H1 (cell line): ENCODE results near the gene WDR4. TPM values are rescaled to one million over a fixed set of nuclear protein-coding genes. Genes with fewer than 3 reads are reported as not detected.

Experiments
- CTCF ChIA-PET: fragments of 300-600 bp; sonication (Branson Sonifier 250); formaldehyde crosslinking; loops from one replicate; lab custom pipeline; 2021; ENCODE audit not compliant: partially characterized antibody; lab: Charles Lee
- POLR2A ChIA-PET: fragments of 300-600 bp; sonication (Branson Sonifier 250); formaldehyde crosslinking; loops from one replicate; lab custom pipeline; 2021; ENCODE audit warnings: inconsistent platforms; ENCODE audit not compliant: partially characterized antibody; lab: Charles Lee
- DNase-seq, 2 experiments: peaks; one replicate each; pipeline versions ENCODE4 v3.0.0 to v3.0.0-alpha.2; 2010 to 2022; ENCODE audit warnings: low spot score in 2 of 2, low read depth in 1 of 2, mixed read lengths in 1 of 2
- FAIRE-seq: peaks from 2 replicates; lab custom pipeline; 2011; peaks lifted over from hg19 to GRCh38; lab: Jason Lieb, UNC
- H2AFZ ChIP-seq: 2 replicates; pipeline ENCODE4 v1.8.1; 2012; ENCODE audit warnings: low read length, inconsistent platforms
- H2AK5ac ChIP-seq: 2 replicates; pipeline ENCODE4 v1.6.1; 2013; ENCODE audit warnings: low read depth, low read length
- H2BK120ac ChIP-seq: replicated peaks from 2 replicates; pipeline ENCODE3; 2013; ENCODE audit warnings: low read depth, low read length, inconsistent platforms
- H2BK12ac ChIP-seq: 2 replicates; pipeline ENCODE4 v1.6.1; 2013; ENCODE audit warnings: low read depth, low read length
- H2BK15ac ChIP-seq: 2 replicates; pipeline ENCODE4 v1.6.1; 2013; ENCODE audit warnings: low read length
- H2BK20ac ChIP-seq: 2 replicates; pipeline ENCODE4 v1.6.1; 2013; ENCODE audit warnings: low read length
- H2BK5ac ChIP-seq: 2 replicates; pipeline ENCODE4 v1.6.1; 2013; ENCODE audit warnings: low read depth, low read length
- H3K14ac ChIP-seq: 2 replicates; pipeline ENCODE4 v1.6.1; 2013; ENCODE audit warnings: inconsistent platforms; ENCODE audit not compliant: insufficient read length
- H3K18ac ChIP-seq: 2 replicates; pipeline ENCODE4 v1.6.1; 2013; ENCODE audit warnings: low read length; ENCODE audit errors: extremely low read depth
- H3K23ac ChIP-seq: 2 replicates; pipeline ENCODE4 v1.6.1; 2013; ENCODE audit warnings: inconsistent platforms; ENCODE audit not compliant: insufficient read length
- H3K23me2 ChIP-seq: 2 replicates; pipeline ENCODE4 v1.6.1; 2013; ENCODE audit warnings: low read depth, low read length
- H3K27ac ChIP-seq: 2 replicates; pipeline ENCODE4 v1.6.1; 2011; ENCODE audit warnings: low read depth, low read length, inconsistent platforms
- H3K27me3 ChIP-seq, 4 experiments: replicated peaks in 1 of 4; 1 replicate in 1 of 4; 2 replicates in 3 of 4; pipeline versions ENCODE4 v1.6.1 to v1.8.1; 2011 to 2013; ENCODE audit warnings: low read length in 3 of 4, mild to moderate bottlenecking in 3 of 4, inconsistent platforms in 2 of 4, mixed read lengths in 2 of 4, moderate library complexity in 1 of 4; ENCODE audit not compliant: control insufficient read depth in 3 of 4, insufficient read depth in 3 of 4; ENCODE audit errors: extremely low read depth in 1 of 4
- H3K36me3 ChIP-seq, 4 experiments: 2 replicates each; pipeline versions ENCODE4 v1.6.1 to v1.8.1; 2011 to 2013; ENCODE audit warnings: mild to moderate bottlenecking in 4 of 4, low read length in 3 of 4, moderate library complexity in 2 of 4, control low read depth in 1 of 4, inconsistent platforms in 1 of 4; ENCODE audit not compliant: insufficient read depth in 4 of 4, control insufficient read depth in 2 of 4
- H3K4ac ChIP-seq: replicated peaks from 2 replicates; pipeline ENCODE3; 2013; ENCODE audit warnings: low read length, low read depth, mixed read lengths, inconsistent platforms; ENCODE audit not compliant: insufficient read length
- H3K4me1 ChIP-seq, 4 experiments: replicated peaks in 1 of 4; 1 replicate in 1 of 4; 2 replicates in 3 of 4; pipeline versions ENCODE4 v1.6.1 to v1.8.1; 2011 to 2013; ENCODE audit warnings: low read length in 3 of 4, inconsistent platforms in 2 of 4, mixed read lengths in 1 of 4; ENCODE audit not compliant: insufficient read depth in 4 of 4, control insufficient read depth in 3 of 4
- H3K4me2 ChIP-seq, 2 experiments: 2 replicates each; pipeline versions ENCODE4 v1.6.1 to v1.8.1; 2011 to 2013; ENCODE audit warnings: low read depth in 2 of 2, low read length in 2 of 2, control low read depth in 1 of 2, inconsistent platforms in 1 of 2, mild to moderate bottlenecking in 1 of 2; ENCODE audit not compliant: insufficient read depth in 1 of 2
- H3K4me3 ChIP-seq, 4 experiments: fragments of 200-600, 300-600 bp in 1 of 4; sonication (generic), shearing (Covaris generic), sonication (Bioruptor Twin) in 1 of 4; 2 replicates each; pipeline versions ENCODE4 v1.5.1 to v1.8.1; 2011 to 2016; ENCODE audit warnings: low read length in 4 of 4, low read depth in 3 of 4, control low read depth in 2 of 4, inconsistent platforms in 2 of 4, mild to moderate bottlenecking in 2 of 4, mixed read lengths in 1 of 4, moderate library complexity in 1 of 4; ENCODE audit not compliant: insufficient read depth in 2 of 4; ENCODE audit errors: extremely low read depth in 1 of 4
- H3K56ac ChIP-seq: replicated peaks from 2 replicates; pipeline ENCODE3; 2013; ENCODE audit warnings: low read depth, mild to moderate bottlenecking, mixed read lengths, low read length, inconsistent platforms; ENCODE audit not compliant: insufficient read length
- H3K79me1 ChIP-seq: 2 replicates; pipeline ENCODE4 v1.6.1; 2013; ENCODE audit warnings: low read depth, low read length, control low read depth
- H3K79me2 ChIP-seq, 2 experiments: 2 replicates each; pipeline versions ENCODE4 v1.6.1 to v1.8.1; 2012 to 2013; ENCODE audit warnings: low read length in 2 of 2, mild to moderate bottlenecking in 2 of 2, inconsistent platforms in 1 of 2; ENCODE audit not compliant: insufficient read depth in 2 of 2, control insufficient read depth in 1 of 2
- H3K9ac ChIP-seq, 4 experiments: replicated peaks in 1 of 4; 1 replicate in 1 of 4; 2 replicates in 3 of 4; pipeline versions ENCODE4 v1.6.1 to v1.8.1; 2011 to 2013; ENCODE audit warnings: low read depth in 3 of 4, low read length in 3 of 4, control low read depth in 2 of 4, mild to moderate bottlenecking in 2 of 4, moderate library complexity in 2 of 4, inconsistent platforms in 1 of 4; ENCODE audit errors: extremely low read depth in 1 of 4
- H3K9me3 ChIP-seq, 2 experiments: 2 replicates each; pipeline versions ENCODE4 v1.6.1 to v1.8.1; 2012 to 2013; ENCODE audit warnings: mild to moderate bottlenecking in 2 of 2, moderate library complexity in 2 of 2, control low read depth in 1 of 2, inconsistent platforms in 1 of 2, low read depth in 1 of 2, low read length in 1 of 2, mixed read lengths in 1 of 2; ENCODE audit not compliant: insufficient read depth in 2 of 2
- H4K20me1 ChIP-seq, 2 experiments: replicated peaks in 1 of 2; 2 replicates each; pipeline versions ENCODE3 to v1.8.1; 2011 to 2013; ENCODE audit warnings: inconsistent platforms in 2 of 2, low read length in 2 of 2, mild to moderate bottlenecking in 1 of 2; ENCODE audit not compliant: insufficient read depth in 2 of 2, control insufficient read depth in 1 of 2
- H4K5ac ChIP-seq: 2 replicates; pipeline ENCODE4 v1.6.1; 2013; ENCODE audit warnings: low read length, low read depth, mixed read lengths, inconsistent platforms; ENCODE audit not compliant: insufficient read length
- H4K8ac ChIP-seq: 2 replicates; pipeline ENCODE4 v1.8.0; 2013; ENCODE audit warnings: mild to moderate bottlenecking, moderate library complexity, low read length, inconsistent platforms; ENCODE audit not compliant: insufficient read depth; ENCODE audit errors: extremely low read depth
- H4K91ac ChIP-seq: replicated peaks from 2 replicates; pipeline ENCODE3; 2013; ENCODE audit warnings: low read length, mixed read lengths, inconsistent platforms; ENCODE audit not compliant: insufficient read length
- BCL11A ChIP-seq, 2 experiments: IDR thresholded peaks; one replicate each; pipeline ENCODE4 v1.6.1; 2011; ENCODE audit warnings: low read depth in 2 of 2, low read length in 2 of 2, mild to moderate bottlenecking in 2 of 2
- EGR1 ChIP-seq: IDR thresholded peaks from 2 replicates; pipeline ENCODE4 v1.6.1; 2011; ENCODE audit warnings: low read depth, low read length, borderline replicate concordance
- GABPA ChIP-seq: IDR thresholded peaks from 2 replicates; pipeline ENCODE4 v1.6.1; 2011; ENCODE audit warnings: mild to moderate bottlenecking, low read length, moderate library complexity, borderline replicate concordance; ENCODE audit not compliant: insufficient read depth
- NRF1 ChIP-seq: IDR thresholded peaks from 2 replicates; pipeline ENCODE4 v1.6.1; 2011; ENCODE audit warnings: mild to moderate bottlenecking, low read depth, low read length, improper control_type of control experiment
- RNF2 ChIP-seq: fragments of 200-900, 300-1000 bp; sonication (generic); IDR thresholded peaks from 2 replicates; pipeline ENCODE4 v1.7.1; 2016; ENCODE audit warnings: borderline replicate concordance, low read depth, mild to moderate bottlenecking, antibody characterized with exemption, low read length; ENCODE audit not compliant: poor library complexity, severe bottlenecking; ENCODE audit errors: missing control alignments
- RXRA ChIP-seq: IDR thresholded peaks from 2 replicates; pipeline ENCODE4 v1.6.1; 2011; ENCODE audit warnings: low read depth, mild to moderate bottlenecking, low read length, moderate library complexity; ENCODE audit not compliant: insufficient read depth
- WGBS, 2 experiments: shearing (Covaris generic) in 1 of 2; methylation state at CpG; one replicate each; pipeline versions ENCODE4 v1.1.6 to v1.1.7; 2013 to 2015; ENCODE audit warnings: low lambda C conversion rate in 2 of 2, mixed read lengths in 2 of 2, inconsistent platforms in 1 of 2, low coverage in 1 of 2, missing lambda C conversion rate in 1 of 2; ENCODE audit not compliant: insufficient replicate concordance in 2 of 2, insufficient coverage in 1 of 2, insufficient read length in 1 of 2; ENCODE audit errors: extremely low coverage in 1 of 2, missing lambda C conversion rate in 1 of 2; 5-methylcytosine and 5-hydroxymethylcytosine counted together
- polyA plus RNA-seq, 7 experiments: library from polyadenylated mRNA; depleted of rRNA in 3 of 7; stranded (reverse) in 5 of 7; unstranded in 2 of 7; fragments of >200 nt in 5 of 7; fragments of 200-250 nt in 2 of 7; gene quantifications; 1 replicate in 5 of 7; 2 replicates in 1 of 7; 4 replicates in 1 of 7; pipeline versions ENCODE4 v1.2.1 to v1.2.3, GENCODE V29; 2011 to 2013; ENCODE audit warnings: missing spikeins in 2 of 7, mixed read lengths in 2 of 7
- total RNA-seq: library from RNA; stranded (reverse); fragmentation: NEBNext Ultra II Directional; extraction: Animal tissue kit (Norgen Biotek cat#: 25700); gene quantifications from 2 replicates; pipeline ENCODE4 v1.2.1, GENCODE V29; 2021

WDR4 gene
- total and polyA plus RNA-seq, 2 of the 8 experiments (the other 6 are each of a cell fraction or from before 2014, with no cell fraction given) = 28.9 to 47.8 TPM

DNA sequence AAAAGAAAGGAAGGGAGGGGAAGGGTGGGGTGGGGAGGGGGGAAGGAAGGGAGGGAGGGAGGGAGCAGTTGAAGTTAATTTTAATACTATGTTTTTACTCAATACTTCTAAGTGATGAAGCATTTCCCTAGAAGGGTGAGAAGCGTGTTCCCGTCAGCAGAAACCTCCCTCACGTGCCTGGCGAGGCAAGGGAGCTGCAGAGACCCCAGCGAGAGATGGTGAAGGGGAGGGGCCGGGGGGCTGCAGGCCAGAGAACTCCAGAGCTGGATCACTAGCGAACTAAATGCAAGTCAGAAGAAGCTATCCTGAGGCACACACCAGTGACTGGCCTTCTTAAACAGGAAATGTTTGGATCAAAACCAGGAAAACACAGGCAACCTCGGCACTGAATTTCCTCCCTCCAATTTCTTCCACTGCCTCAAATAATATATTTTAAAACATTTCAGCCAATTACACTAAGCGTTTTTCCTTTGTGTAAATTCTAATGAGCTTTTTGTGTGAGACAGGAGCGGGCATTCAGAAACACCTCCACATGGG lies 18.0 kb downstream of the WDR4 start:
- FAIRE-seq = no peak
- CTCF ChIA-PET = interaction anchor here (0.8 to 1.3 kb wide), 5 partner anchors 12 to 209 kb away, joined by 3 read pairs; no protein-coding TSS in a partner anchor
- no peak overlapping the region for H3K27ac ChIP-seq

More for the DNA sequence above, 18.0 kb downstream of the WDR4 start:
- Histone ChIP-seq H3K27me3 (no peaks in the 10 kb centered on the region), H2BK12ac (no peak overlapping the region), H3K23ac (no peak overlapping the region), H3K4me3 (no peak overlapping the region), H3K14ac (no peak overlapping the region), H3K79me1 (peaks cover 30% of the 10 kb centered on the region), H2BK20ac (no peak overlapping the region), H3K23me2 (0 out of 2 replicates have a peak, but pooled peaks cover under 1% of the 10 kb centered on the region), H3K4me2 (no peak overlapping the region), H3K4ac (no peak overlapping the region), H3K9ac (no peak overlapping the region), H3K18ac (no peak overlapping the region), H4K91ac (no peak overlapping the region), H2BK5ac (no peak overlapping the region), H3K79me2 (peaks cover 3 to 80% of the 10 kb centered on the region in 2 experiments; a peak in 3 of 4 replicates), H3K36me3 (peaks cover 22 to 57% (median 46%) of the 10 kb centered on the region in 4 experiments), H4K5ac (no peak overlapping the region), H2BK15ac (no peak overlapping the region), H2BK120ac (no peak overlapping the region), H2AK5ac (no peak overlapping the region), H2AFZ (no peak overlapping the region), H4K8ac (no peak overlapping the region), H3K9me3 (no peaks in the 10 kb centered on the region), H4K20me1 (peaks cover 31 to 49% of the 10 kb centered on the region in 2 experiments), H3K4me1 (no peaks in the 10 kb centered on the region; a peak in 1 of 7 replicates), H3K56ac (no peak overlapping the region)
- POLR2A ChIA-PET = interaction anchor here (0.7 to 1.9 kb wide), 7 partner anchors 9 to 974 kb away, joined by 3 to 5 read pairs (median 3); no protein-coding TSS in a partner anchor
- DNase-seq = no peak
- WGBS, 2 experiments = 97% methylated on average over 10 of the region's 10 CpGs; no CpG with 5 or more reads in 1 of the 2 experiments
- TF ChIP-seq EGR1 (no peak), RNF2 (no peak), RXRA (no peak), GABPA (no peak), NRF1 (no peak), BCL11A (IDR thresholded peaks at IDR 0.05; ENCODE audit: low read depth in 2 of 2, low read length in 2 of 2) (no peak)
